HG02571 (cell line): Measurements from ENCODE around the gene PRDM5.
"Not testable (repeated sequence)": the region's sequence is repeated elsewhere in the genome, so short reads cannot be mapped to it uniquely, and the experiment has no call there.

ENCODE experiments used
- ATAC-seq: cut with Tn5 transposase; IDR thresholded peaks from one replicate; pipeline ENCODE4 v1.9.1; 2021; ENCODE audit warnings: mild to moderate bottlenecking, moderate library complexity; ENCODE audit not compliant: unreplicated experiment

The PRDM5 gene

GRCh38 chr4:120763650-120764049 is 158.9 kb downstream of the PRDM5 start:
- no peak for ATAC-seq

- no peak for ATAC-seq
Observed at GRCh38 chr4:120761070-120761469, 161.5 kb downstream of the PRDM5 start.

GRCh38 chr4:120760047-120760446 is 162.5 kb downstream of the PRDM5 start:
- ATAC-seq, result no peak

- ATAC-seq, result no peak
Observed at GRCh38 chr4:120755864-120756263, 166.7 kb downstream of the PRDM5 start.

GRCh38 chr4:120754590-120754989 is 167.9 kb downstream of the PRDM5 start:
- no peak for ATAC-seq

GRCh38 chr4:120753854-120754253 is 168.7 kb downstream of the PRDM5 start:
- ATAC-seq, result no peak

GRCh38 chr4:120750152-120750525 is 172.4 kb downstream of the PRDM5 start:
- ATAC-seq, result no peak

GRCh38 chr4:120749445-120750151 is 172.9 kb downstream of the PRDM5 start:
- ATAC-seq, result peak; percentile 99

GRCh38 chr4:120741636-120742035 is 180.9 kb downstream of the PRDM5 start:
- ATAC-seq, result not testable (repeated sequence)

- no peak for ATAC-seq
Observed at GRCh38 chr4:120736312-120736711, 186.2 kb downstream of the PRDM5 start.

GRCh38 chr4:120733968-120734367 is 188.6 kb downstream of the PRDM5 start:
- no peak for ATAC-seq

GRCh38 chr4:120733054-120733453 is 189.5 kb downstream of the PRDM5 start:
- no peak for ATAC-seq

- no peak for ATAC-seq
Observed at GRCh38 chr4:120731561-120731960, 191.0 kb downstream of the PRDM5 start.

GRCh38 chr4:120730777-120731320 is 191.7 kb downstream of the PRDM5 start:
- ATAC-seq, result no peak

- ATAC-seq, result no peak
Observed at GRCh38 chr4:120728892-120729675, 193.4 kb downstream of the PRDM5 start.

GRCh38 chr4:120725639-120726580 is 196.6 kb downstream of the PRDM5 start:
- no peak for ATAC-seq

GRCh38 chr4:120724656-120725055 is 197.9 kb downstream of the PRDM5 start:
- ATAC-seq, result no peak

GRCh38 chr4:120723986-120724385 is 198.5 kb downstream of the PRDM5 start:
- ATAC-seq, result no peak

- no peak for ATAC-seq
Observed at GRCh38 chr4:120723105-120723504, 199.4 kb downstream of the PRDM5 start.

- no peak for ATAC-seq
Observed at GRCh38 chr4:120722655-120723054, 199.9 kb downstream of the PRDM5 start.

GRCh38 chr4:120720354-120720934 is 202.1 kb downstream of the PRDM5 start:
- ATAC-seq, result no peak
